Breast epithelium (tissue), 4 donors: Measurements from ENCODE around the gene LAS1L. TPM values are rescaled to one million over a fixed set of nuclear protein-coding genes. Genes with fewer than 3 reads are reported as not detected.
"Not testable (repeated sequence)": the region's sequence is repeated elsewhere in the genome, so short reads cannot be mapped to it uniquely, and the experiment has no call there.

ENCODE experiments used
- DNase-seq, 2 donors: peaks; one replicate each; pipeline ENCODE4 v3.0.0-alpha.2; 2019; ENCODE audit warnings: low spot score in 2 of 2
- H3K27ac ChIP-seq, 2 donors: fragments of 200-600 bp; sonication (generic) in 1 of 2; one replicate each; pipeline ENCODE4 v1.5.1; 2016 to 2019; ENCODE audit warnings: mild to moderate bottlenecking in 1 of 2
- H3K27me3 ChIP-seq, 2 donors: fragments of 200-600 bp; sonication (generic) in 1 of 2; one replicate each; pipeline versions ENCODE4 v1.5.1 to v1.6.0; 2017 to 2019; ENCODE audit warnings: control low read depth in 1 of 2, mild to moderate bottlenecking in 1 of 2
- H3K36me3 ChIP-seq: fragments of 200-600 bp; one replicate; pipeline ENCODE4 v1.5.1; 2019
- H3K4me1 ChIP-seq, 2 donors: fragments of 200-600 bp; sonication (generic); one replicate each; pipeline ENCODE4 v1.5.1; 2016 to 2019; ENCODE audit warnings: control low read depth in 1 of 2
- H3K4me3 ChIP-seq, 3 donors: fragments of 200-600 bp; sonication (generic); 1 replicate in 2 of 3; 2 replicates in 1 of 3; pipeline ENCODE4 v1.5.1; 2016 to 2019; ENCODE audit warnings: mild to moderate bottlenecking in 3 of 3, moderate library complexity in 2 of 3
- H3K9me3 ChIP-seq, 2 donors: fragments of 200-600 bp; sonication (generic) in 1 of 2; one replicate each; pipeline ENCODE4 v1.5.1; 2016 to 2019; ENCODE audit warnings: control low read depth in 1 of 2
- CTCF ChIP-seq, 3 donors: fragments of 450-650 bp; IDR thresholded peaks; one replicate each; pipeline ENCODE4 v1.5.1; 2016 to 2017; ENCODE audit warnings: antibody characterized with exemption in 3 of 3, mild to moderate bottlenecking in 3 of 3, moderate library complexity in 3 of 3
- POLR2A ChIP-seq: fragments of 450-650 bp; IDR thresholded peaks from one replicate; pipeline ENCODE4 v1.6.1; 2016; ENCODE audit warnings: antibody characterized with exemption, mild to moderate bottlenecking, moderate library complexity
- POLR2AphosphoS5 ChIP-seq, 3 donors: sonication (generic); formaldehyde crosslinking; IDR thresholded peaks; one replicate each; pipeline ENCODE4 v1.6.1; 2017; ENCODE audit warnings: antibody characterized with exemption in 3 of 3
- intact Hi-C: fragments of 100-400 bp; cut with DNase I; formaldehyde crosslinking; loops from one replicate; pipeline ENCODE4 v1.15.1; 2023; ENCODE audit warnings: low total_unique reads
- total RNA-seq, 3 donors: library from RNA; depleted of rRNA; stranded (reverse); fragments of >200 nt; gene quantifications; one replicate each; pipeline ENCODE4 v1.1.0, GENCODE V29; 2016

Gene LAS1L
- total RNA-seq, 3 donors from 2014 or later = 26.9 to 35.4 (median 35.1) TPM

GRCh38 chrX:65502618-65503017 lies 32.0 kb downstream of the LAS1L start:
- no peak overlapping the region for H3K27ac ChIP-seq
- H3K9me3 ChIP-seq = no peaks in the 10 kb centered on the region
- no peak for DNase-seq
- H3K36me3 ChIP-seq = no peaks in the 10 kb centered on the region
- no peak for TF ChIP-seq CTCF (IDR thresholded peaks at IDR 0.05)
- no peak for TF ChIP-seq POLR2A
- no peak for TF ChIP-seq POLR2AphosphoS5 (IDR thresholded peaks at IDR 0.05)
- intact Hi-C loops = no loop called here
- peaks cover 0 to 28% of the 10 kb centered on the region in 2 donors for H3K27me3 ChIP-seq
- H3K4me1 ChIP-seq = no peaks in the 10 kb centered on the region
- no peak overlapping the region for H3K4me3 ChIP-seq

- no peak overlapping the region for H3K27ac ChIP-seq
- H3K4me3 ChIP-seq = no peak overlapping the region
- intact Hi-C loops = no loop called here
- H3K4me1 ChIP-seq = no peaks in the 10 kb centered on the region
- peaks cover 0 to 17% of the 10 kb centered on the region in 2 donors for H3K27me3 ChIP-seq
- H3K9me3 ChIP-seq = no peaks in the 10 kb centered on the region
- TF ChIP-seq POLR2A (no peak), CTCF (IDR thresholded peaks at IDR 0.05) (no peak), POLR2AphosphoS5 (IDR thresholded peaks at IDR 0.05) (no peak)
- H3K36me3 ChIP-seq = no peaks in the 10 kb centered on the region
- DNase-seq = no peak
Measured at GRCh38 chrX:65493431-65493830, 41.2 kb downstream of the LAS1L start.

GRCh38 chrX:65491620-65492019 lies 43.0 kb downstream of the LAS1L start:
- H3K4me1 ChIP-seq = no peaks in the 10 kb centered on the region
- H3K27ac ChIP-seq = no peak overlapping the region
- H3K9me3 ChIP-seq = no peaks in the 10 kb centered on the region
- no peak for TF ChIP-seq POLR2A
- TF ChIP-seq CTCF (IDR thresholded peaks at IDR 0.05) = no peak
- TF ChIP-seq POLR2AphosphoS5 (IDR thresholded peaks at IDR 0.05) = no peak
- no peak overlapping the region for H3K4me3 ChIP-seq
- peaks cover 0 to 16% of the 10 kb centered on the region in 2 donors for H3K27me3 ChIP-seq
- intact Hi-C loops = no loop called here
- H3K36me3 ChIP-seq = no peaks in the 10 kb centered on the region
- no peak for DNase-seq

GRCh38 chrX:65488495-65488894 lies 46.1 kb downstream of the LAS1L start:
- H3K36me3 ChIP-seq = no peaks in the 10 kb centered on the region
- intact Hi-C loops = no loop called here
- H3K4me1 ChIP-seq = no peaks in the 10 kb centered on the region
- H3K9me3 ChIP-seq = no peaks in the 10 kb centered on the region
- DNase-seq = no peak
- H3K27ac ChIP-seq = no peak overlapping the region
- H3K27me3 ChIP-seq = peaks cover 0 to 11% of the 10 kb centered on the region in 2 donors
- H3K4me3 ChIP-seq = no peak overlapping the region
- TF ChIP-seq POLR2AphosphoS5 (IDR thresholded peaks at IDR 0.05) = no peak

GRCh38 chrX:65480960-65481359 lies 53.6 kb downstream of the LAS1L start:
- H3K9me3 ChIP-seq = peaks cover 0 to 10% of the 10 kb centered on the region in 2 donors
- no peak overlapping the region for H3K27ac ChIP-seq
- DNase-seq = no peak
- peaks cover 0 to 27% of the 10 kb centered on the region in 2 donors for H3K27me3 ChIP-seq
- H3K4me1 ChIP-seq = no peaks in the 10 kb centered on the region
- H3K36me3 ChIP-seq = no peaks in the 10 kb centered on the region
- no peak overlapping the region for H3K4me3 ChIP-seq
- TF ChIP-seq POLR2A = no peak
- no peak for TF ChIP-seq CTCF (IDR thresholded peaks at IDR 0.05)
- TF ChIP-seq POLR2AphosphoS5 (IDR thresholded peaks at IDR 0.05) = no peak
- intact Hi-C loops = no loop called here

GRCh38 chrX:65479102-65479501 lies 55.5 kb downstream of the LAS1L start:
- DNase-seq, intact Hi-C loops, H3K36me3 ChIP-seq, H3K4me1 ChIP-seq, H3K4me3 ChIP-seq, H3K27ac ChIP-seq: not testable (repeated sequence)
- Histone ChIP-seq H3K27me3 (peaks cover 0 to 27% of the 10 kb centered on the region in 2 donors), H3K9me3 (peaks cover 4 to 26% of the 10 kb centered on the region in 2 donors)
